Measurements from ENCODE around the gene NPL. TPM values are rescaled to one million over a fixed set of nuclear protein-coding genes. Genes with fewer than 3 reads are reported as not detected.

NPL gene
- total RNA-seq, 1 donor from 2014 or later = 2.1 TPM

DNA sequence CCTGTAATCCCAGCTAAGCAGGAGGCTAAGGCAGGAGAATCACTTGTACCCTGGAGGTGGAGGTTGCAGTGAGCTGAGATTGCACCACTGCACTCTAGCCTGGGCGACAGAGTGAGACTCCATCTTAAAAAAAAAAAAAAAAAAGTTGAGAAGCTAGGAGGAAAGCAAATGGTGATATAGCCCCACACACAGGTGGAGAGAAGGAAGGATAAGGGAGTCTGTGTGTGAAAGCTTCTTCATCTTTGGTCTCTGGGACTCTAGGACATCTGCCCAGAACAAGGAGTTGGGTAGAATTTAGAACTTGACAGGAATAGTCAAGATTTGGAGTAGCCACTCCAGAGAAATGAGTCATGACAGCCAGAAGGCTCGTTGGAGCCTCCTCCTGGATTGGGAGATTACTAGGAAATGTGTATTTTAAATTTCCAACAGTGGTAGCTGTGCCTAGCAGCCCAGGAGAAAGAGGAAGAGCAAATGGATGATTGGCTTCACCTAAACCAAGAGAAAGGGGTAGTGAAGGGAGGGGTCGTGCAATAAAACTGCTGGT is 19.9 kb downstream of the NPL start:
- no peak for DNase-seq (ENCODE audit: low spot score in 2 of 2)
- intact Hi-C loops (cut with DNase I) = no loop called here
- Histone ChIP-seq H3K27me3 (no peaks in the 10 kb centered on the region), H3K4me1 (no peaks in the 10 kb centered on the region), H3K9me3 (no peaks in the 10 kb centered on the region), H3K27ac (no peak overlapping the region), H3K36me3 (peaks cover 0 to 10% of the 10 kb centered on the region in 2 donors), H3K4me3 (no peak overlapping the region)
- TF ChIP-seq, protein P1, sequence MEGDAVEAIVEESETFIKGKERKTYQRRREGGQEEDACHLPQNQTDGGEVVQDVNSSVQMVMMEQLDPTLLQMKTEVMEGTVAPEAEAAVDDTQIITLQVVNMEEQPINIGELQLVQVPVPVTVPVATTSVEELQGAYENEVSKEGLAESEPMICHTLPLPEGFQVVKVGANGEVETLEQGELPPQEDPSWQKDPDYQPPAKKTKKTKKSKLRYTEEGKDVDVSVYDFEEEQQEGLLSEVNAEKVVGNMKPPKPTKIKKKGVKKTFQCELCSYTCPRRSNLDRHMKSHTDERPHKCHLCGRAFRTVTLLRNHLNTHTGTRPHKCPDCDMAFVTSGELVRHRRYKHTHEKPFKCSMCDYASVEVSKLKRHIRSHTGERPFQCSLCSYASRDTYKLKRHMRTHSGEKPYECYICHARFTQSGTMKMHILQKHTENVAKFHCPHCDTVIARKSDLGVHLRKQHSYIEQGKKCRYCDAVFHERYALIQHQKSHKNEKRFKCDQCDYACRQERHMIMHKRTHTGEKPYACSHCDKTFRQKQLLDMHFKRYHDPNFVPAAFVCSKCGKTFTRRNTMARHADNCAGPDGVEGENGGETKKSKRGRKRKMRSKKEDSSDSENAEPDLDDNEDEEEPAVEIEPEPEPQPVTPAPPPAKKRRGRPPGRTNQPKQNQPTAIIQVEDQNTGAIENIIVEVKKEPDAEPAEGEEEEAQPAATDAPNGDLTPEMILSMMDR (IDR thresholded peaks at IDR 0.05) = no peak

DNA sequence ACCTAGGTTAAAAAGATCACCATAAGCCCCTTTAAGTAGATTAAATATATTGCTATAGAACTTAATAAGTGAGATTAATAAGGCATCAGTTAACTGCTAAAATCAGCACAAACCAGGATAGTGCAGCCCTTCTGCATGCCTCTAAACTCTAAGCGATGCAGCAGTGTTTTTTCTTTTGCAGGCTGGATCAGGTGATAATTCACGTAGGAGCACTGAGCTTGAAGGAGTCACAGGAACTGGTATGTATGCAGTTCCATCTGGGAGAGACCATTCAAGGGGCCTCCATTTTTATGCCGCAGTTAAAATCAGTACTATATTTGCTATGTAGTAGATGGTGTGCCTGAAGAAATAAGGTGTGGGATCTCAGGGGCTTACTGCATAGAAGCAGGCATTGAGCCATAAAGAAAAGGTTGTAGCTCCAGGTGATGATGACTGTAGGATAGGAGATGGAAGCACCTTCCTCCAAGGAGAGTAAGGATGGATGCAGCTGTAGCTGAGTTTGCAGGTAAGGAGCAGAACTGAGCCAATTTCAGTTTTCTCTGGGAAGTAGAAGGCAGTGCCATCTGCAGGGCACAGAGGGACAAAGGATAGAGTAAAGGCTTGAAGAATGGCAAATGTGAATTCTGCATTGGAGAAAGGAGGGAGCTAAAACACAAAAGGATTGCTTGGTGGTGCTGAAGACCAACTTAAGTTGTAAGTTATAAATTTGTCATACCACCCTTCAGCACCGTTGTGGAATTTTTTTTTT is 22.6 kb downstream of the NPL start:
- H3K27ac ChIP-seq = no peak overlapping the region
- DNase-seq (ENCODE audit: low spot score in 2 of 2) = no peak
- no peaks in the 10 kb centered on the region for H3K9me3 ChIP-seq
- no peaks in the 10 kb centered on the region for H3K27me3 ChIP-seq
- intact Hi-C loops (cut with DNase I) = no loop called here
- TF ChIP-seq, protein P1 (IDR thresholded peaks at IDR 0.05) = no peak
- H3K4me3 ChIP-seq = no peak overlapping the region
- no peaks in the 10 kb centered on the region for H3K4me1 ChIP-seq
- peaks cover 0 to 13% of the 10 kb centered on the region in 2 donors for H3K36me3 ChIP-seq

DNA sequence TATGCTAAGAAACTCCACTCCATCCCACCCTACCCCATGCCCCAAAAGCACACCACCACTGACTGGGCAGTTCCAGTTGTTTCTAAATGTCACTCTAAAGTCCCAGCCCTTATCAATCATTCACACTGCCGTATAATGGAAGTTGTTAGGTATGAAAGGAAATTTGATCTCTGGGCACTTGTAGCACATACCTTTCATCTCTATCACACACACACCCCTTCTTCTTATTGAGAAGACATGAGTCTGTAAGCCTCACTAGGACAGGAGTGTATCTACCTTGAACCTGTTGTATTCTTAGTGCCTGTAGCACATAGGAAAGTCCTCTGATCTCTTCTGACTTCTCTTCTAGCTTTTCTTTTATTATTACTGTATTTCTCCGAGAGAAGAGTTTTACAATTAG is 27.3 kb downstream of the NPL start:
- Histone ChIP-seq H3K36me3 (peaks cover 11 to 28% of the 10 kb centered on the region in 2 donors), H3K27ac (no peak overlapping the region), H3K4me3 (no peak overlapping the region), H3K9me3 (no peaks in the 10 kb centered on the region), H3K4me1 (no peaks in the 10 kb centered on the region), H3K27me3 (no peaks in the 10 kb centered on the region)
- TF ChIP-seq, protein P1 (IDR thresholded peaks at IDR 0.05) = no peak
- intact Hi-C loops (cut with DNase I) = no loop called here
- no peak for DNase-seq (ENCODE audit: low spot score in 2 of 2)

DNA sequence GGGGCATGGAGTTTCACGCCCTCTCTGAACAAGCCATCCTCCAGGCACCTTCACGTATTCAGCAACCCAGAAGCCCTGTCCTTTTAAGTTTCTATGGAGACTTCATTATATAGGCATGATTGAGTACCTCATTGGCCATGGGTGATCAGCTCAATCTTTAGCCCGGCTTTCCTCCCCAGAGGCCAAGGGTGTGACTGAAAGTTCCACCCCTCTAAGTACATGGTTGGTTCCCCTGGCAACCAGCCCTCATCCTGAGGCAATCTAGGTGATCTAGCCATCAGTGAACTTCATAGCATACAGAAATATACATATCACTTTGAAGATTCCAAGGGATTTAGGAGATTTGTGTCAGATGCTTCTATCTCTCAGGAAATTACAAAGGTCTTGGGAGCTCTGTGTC is 28.2 kb downstream of the NPL start:
- intact Hi-C loops (cut with DNase I) = no loop called here
- peaks cover 11 to 28% of the 10 kb centered on the region in 2 donors for H3K36me3 ChIP-seq
- TF ChIP-seq, protein P1 (IDR thresholded peaks at IDR 0.05) = no peak
- no peaks in the 10 kb centered on the region for H3K4me1 ChIP-seq
- H3K27ac ChIP-seq = no peak overlapping the region
- no peaks in the 10 kb centered on the region for H3K9me3 ChIP-seq
- H3K27me3 ChIP-seq = no peaks in the 10 kb centered on the region
- no peak overlapping the region for H3K4me3 ChIP-seq
- no peak for DNase-seq (ENCODE audit: low spot score in 2 of 2)

DNA sequence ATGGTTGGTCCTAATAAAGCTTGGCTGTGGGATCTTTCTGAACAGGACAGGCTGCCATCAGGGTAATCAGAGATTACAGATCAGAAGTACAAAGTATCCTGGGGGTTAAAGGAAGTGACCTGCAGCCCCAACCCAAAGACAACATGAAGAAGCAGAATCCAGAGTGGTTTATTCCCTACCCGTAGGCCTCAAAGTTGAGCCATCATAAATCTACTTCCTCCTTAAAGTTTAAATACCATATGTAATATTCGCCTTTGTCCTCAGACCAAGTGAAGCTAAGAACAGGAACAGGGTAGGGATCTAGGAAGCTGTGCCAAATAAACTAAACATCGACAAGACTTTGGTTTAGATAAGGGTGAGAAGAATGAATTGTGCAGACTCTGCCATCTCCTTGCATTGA is 33.6 kb downstream of the NPL start:
- H3K4me1 ChIP-seq = no peaks in the 10 kb centered on the region
- TF ChIP-seq, protein P1 (IDR thresholded peaks at IDR 0.05) = no peak
- H3K36me3 ChIP-seq = peaks cover 4 to 6% of the 10 kb centered on the region in 2 donors
- intact Hi-C loops (cut with DNase I) = no loop called here
- H3K27me3 ChIP-seq = no peaks in the 10 kb centered on the region
- DNase-seq (ENCODE audit: low spot score in 2 of 2) = no peak
- H3K27ac ChIP-seq = no peak overlapping the region
- H3K4me3 ChIP-seq = no peak overlapping the region
- no peaks in the 10 kb centered on the region for H3K9me3 ChIP-seq

Measured in ascending aorta (tissue), 2 donors.